CD14-positive monocyte (primary cell): Measurements from ENCODE around the gene DDIAS. TPM values are rescaled to one million over a fixed set of nuclear protein-coding genes. Genes with fewer than 3 reads are reported as not detected.
A peak's percentile ranks its signal among the peaks of the same experiment; 100 is the strongest.

Experiments
- DNase-seq, 3 donors: peaks; one replicate each; pipeline ENCODE4 v3.0.0-alpha.2; 2011 to 2022
- H2AFZ ChIP-seq: 2 replicates; pipeline ENCODE4 v1.6.0; 2012; ENCODE audit warnings: mild to moderate bottlenecking, low read depth, low read length, inconsistent platforms; ENCODE audit not compliant: insufficient read depth, poor library complexity, severe bottlenecking
- H3K27ac ChIP-seq, 2 donors: 1 replicate in 1 of 2; 2 replicates in 1 of 2; pipeline ENCODE4 v1.5.1; 2012 to 2013; ENCODE audit warnings: low read length in 2 of 2, control low read depth in 1 of 2, inconsistent platforms in 1 of 2, low read depth in 1 of 2, mild to moderate bottlenecking in 1 of 2
- H3K27me3 ChIP-seq, 2 donors: one replicate each; pipeline versions ENCODE4 v1.6.0 to v1.6.1; 2011 to 2013; ENCODE audit warnings: low read length in 2 of 2; ENCODE audit not compliant: control insufficient read depth in 2 of 2, insufficient read depth in 2 of 2
- H3K36me3 ChIP-seq, 2 donors: replicated peaks in 1 of 2; 1 replicate in 1 of 2; 2 replicates in 1 of 2; pipeline versions ENCODE4 v1.5.1 to v1.6.1; 2012 to 2013; ENCODE audit warnings: low read length in 2 of 2, control low read depth in 1 of 2, inconsistent platforms in 1 of 2, mild to moderate bottlenecking in 1 of 2; ENCODE audit not compliant: insufficient read depth in 2 of 2, control insufficient read depth in 1 of 2
- H3K4me1 ChIP-seq, 2 donors: 1 replicate in 1 of 2; 2 replicates in 1 of 2; pipeline versions ENCODE4 v1.5.1 to v1.6.1; 2012 to 2013; ENCODE audit warnings: low read length in 2 of 2, control low read depth in 1 of 2, inconsistent platforms in 1 of 2, mild to moderate bottlenecking in 1 of 2, moderate library complexity in 1 of 2; ENCODE audit not compliant: insufficient read depth in 2 of 2, control insufficient read depth in 1 of 2
- H3K4me2 ChIP-seq: replicated peaks from 2 replicates; pipeline ENCODE3; 2012; ENCODE audit warnings: low read length, moderate library complexity, mild to moderate bottlenecking; ENCODE audit not compliant: poor library complexity, severe bottlenecking; ENCODE audit errors: extremely low read depth
- H3K4me3 ChIP-seq, 3 experiments: fragments of 200-600 bp in 1 of 3; sonication (generic) in 1 of 3; replicated peaks in 1 of 3; 1 replicate in 2 of 3; 2 replicates in 1 of 3; pipeline ENCODE4 v1.5.1; 2011 to 2013; ENCODE audit warnings: low read length in 3 of 3, mild to moderate bottlenecking in 3 of 3, control low read depth in 2 of 3, low read depth in 2 of 3, inconsistent platforms in 1 of 3, moderate library complexity in 1 of 3
- H3K79me2 ChIP-seq: 2 replicates; pipeline ENCODE4 v1.6.0; 2012; ENCODE audit warnings: mild to moderate bottlenecking, control low read depth, inconsistent platforms, low read length, moderate library complexity; ENCODE audit not compliant: insufficient read depth
- H3K9ac ChIP-seq: 2 replicates; pipeline ENCODE4 v1.6.0; 2017; ENCODE audit warnings: low read length, mild to moderate bottlenecking; ENCODE audit not compliant: insufficient read depth, poor library complexity, severe bottlenecking
- H3K9me3 ChIP-seq, 2 donors: replicated peaks in 1 of 2; 1 replicate in 1 of 2; 2 replicates in 1 of 2; pipeline versions ENCODE4 v1.5.1 to v1.6.1; 2012 to 2013; ENCODE audit warnings: low read length in 2 of 2, control low read depth in 1 of 2; ENCODE audit not compliant: control insufficient read depth in 1 of 2, insufficient read depth in 1 of 2
- H4K20me1 ChIP-seq: 2 replicates; pipeline ENCODE4 v1.6.0; 2012; ENCODE audit warnings: mild to moderate bottlenecking, low read length, control low read depth, moderate library complexity; ENCODE audit not compliant: insufficient read depth
- H3K27ac Mint-ChIP-seq, 7 donors: one replicate each; pipeline ENCODE4 v1.8.0; 2020; ENCODE audit warnings: mild to moderate bottlenecking in 7 of 7, mixed read lengths in 7 of 7, moderate library complexity in 6 of 7, inconsistent platforms in 2 of 7
- H3K27me3 Mint-ChIP-seq, 3 donors: one replicate each; pipeline ENCODE4 v1.8.0; 2021 to 2022; ENCODE audit warnings: low read depth in 3 of 3, mild to moderate bottlenecking in 3 of 3, mixed read lengths in 3 of 3, moderate library complexity in 3 of 3, inconsistent platforms in 1 of 3
- H3K36me3 Mint-ChIP-seq, 2 donors: one replicate each; pipeline ENCODE4 v1.8.0; 2020; ENCODE audit warnings: mixed read lengths in 2 of 2, inconsistent platforms in 1 of 2, mild to moderate bottlenecking in 1 of 2
- H3K4me1 Mint-ChIP-seq: one replicate; pipeline ENCODE4 v1.8.0; 2020; ENCODE audit warnings: mild to moderate bottlenecking, mixed read lengths
- H3K4me3 Mint-ChIP-seq, 2 donors: one replicate each; pipeline ENCODE4 v1.8.0; 2020; ENCODE audit warnings: mild to moderate bottlenecking in 2 of 2, mixed read lengths in 2 of 2, moderate library complexity in 1 of 2
- H3K9me3 Mint-ChIP-seq, 7 donors: one replicate each; pipeline ENCODE4 v1.8.0; 2020 to 2022; ENCODE audit warnings: mixed read lengths in 7 of 7, mild to moderate bottlenecking in 6 of 7, moderate library complexity in 6 of 7, inconsistent platforms in 2 of 7
- WGBS: methylation state at CpG from one replicate; pipeline ENCODE4 v1.1.5; 2013; ENCODE audit warnings: missing lambda C conversion rate; ENCODE audit not compliant: insufficient coverage; 5-methylcytosine and 5-hydroxymethylcytosine counted together
- intact Hi-C, 2 donors: fragments of 100-400 bp; cut with micrococcal nuclease; formaldehyde crosslinking; loops; one replicate each; pipeline versions ENCODE4 v1.15.0 to v1.15.1; 2023
- polyA plus RNA-seq, 3 donors: library from polyadenylated mRNA; depleted of rRNA in 1 of 3; unstranded in 2 of 3; stranded (reverse) in 1 of 3; fragments of 300-500 nt in 2 of 3; fragments of >200 nt in 1 of 3; fragmentation: Illumina TruSeq in 2 of 3; gene quantifications; 1 replicate in 2 of 3; 2 replicates in 1 of 3; pipeline ENCODE4 v1.2.3, GENCODE V29; 2012 to 2021
- TF ChIP-seq, protein P1 (sequence below): fragments of 200-600 bp; IDR thresholded peaks from one replicate; pipeline ENCODE4 v1.8.0; 2022; ENCODE audit warnings: antibody characterized with exemption, mild to moderate bottlenecking

Gene DDIAS
- polyA plus RNA-seq, 3 donors, result 6.0 to 14.1 (median 13.5) TPM

DNA sequence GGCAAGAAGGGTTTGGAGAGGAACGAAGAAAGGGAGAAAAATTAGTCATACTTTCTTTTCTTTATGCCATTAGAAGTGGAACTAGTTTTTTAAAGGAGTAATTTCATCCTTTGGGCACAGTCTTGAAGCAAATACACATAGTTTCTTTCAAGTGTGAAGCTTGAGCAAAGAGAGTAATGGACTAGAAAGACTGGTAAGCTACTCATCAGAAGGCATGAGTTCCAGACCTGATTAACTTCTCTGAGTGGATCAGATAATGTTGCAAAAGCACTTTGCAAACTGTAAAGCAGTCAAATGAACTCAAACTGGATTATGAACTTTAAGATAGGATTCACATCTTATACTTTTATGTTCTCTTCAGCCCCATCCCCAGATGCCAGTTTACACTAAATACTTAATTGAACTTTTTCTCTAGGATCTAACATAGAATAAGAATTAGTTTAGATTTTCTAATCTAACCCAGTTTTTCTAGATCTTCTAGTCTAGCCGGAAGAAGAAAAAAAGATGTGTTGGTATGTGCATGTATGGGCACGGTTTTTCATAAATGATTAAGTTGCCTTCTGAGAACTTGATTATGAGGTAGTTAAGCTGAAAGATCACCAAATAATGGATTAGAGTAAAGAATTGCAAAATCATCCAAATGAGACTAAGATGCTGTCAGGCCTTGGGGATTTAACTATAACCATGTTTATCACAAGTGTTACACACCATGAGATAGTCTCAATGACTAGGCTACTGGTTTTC is 2.5 kb downstream of the DDIAS start:
- Histone ChIP-seq H4K20me1 (peaks cover 4% of the 10 kb centered on the region), H2AFZ (no peak overlapping the region), H3K27ac (no peak overlapping the region), H3K4me2 (no peak overlapping the region), H3K4me1 (peaks cover 39 to 49% of the 10 kb centered on the region in 2 donors), H3K36me3 (peaks cover 0 to 19% of the 10 kb centered on the region in 2 donors), H3K79me2 (peaks cover 73% of the 10 kb centered on the region), H3K9me3 (no peaks in the 10 kb centered on the region), H3K4me3 (no peak overlapping the region), H3K27me3 (no peaks in the 10 kb centered on the region), H3K9ac (no peak overlapping the region)
- Mint-ChIP-seq H3K27me3 (peaks cover 0 to 2% (median 0%) of the 10 kb centered on the region in 3 donors), H3K4me1 (peaks cover 46% of the 10 kb centered on the region), H3K9me3 (peaks cover 0 to 1% (median 0%) of the 10 kb centered on the region in 7 donors), H3K4me3 (no peak overlapping the region), H3K27ac (peak overlapping the region in 1 of 7 donors; percentile 18), H3K36me3 (peaks cover 18 to 29% of the 10 kb centered on the region in 2 donors)
- WGBS, result no CpG with 5 or more reads among the region's 3 CpGs
- TF ChIP-seq, protein P1, sequence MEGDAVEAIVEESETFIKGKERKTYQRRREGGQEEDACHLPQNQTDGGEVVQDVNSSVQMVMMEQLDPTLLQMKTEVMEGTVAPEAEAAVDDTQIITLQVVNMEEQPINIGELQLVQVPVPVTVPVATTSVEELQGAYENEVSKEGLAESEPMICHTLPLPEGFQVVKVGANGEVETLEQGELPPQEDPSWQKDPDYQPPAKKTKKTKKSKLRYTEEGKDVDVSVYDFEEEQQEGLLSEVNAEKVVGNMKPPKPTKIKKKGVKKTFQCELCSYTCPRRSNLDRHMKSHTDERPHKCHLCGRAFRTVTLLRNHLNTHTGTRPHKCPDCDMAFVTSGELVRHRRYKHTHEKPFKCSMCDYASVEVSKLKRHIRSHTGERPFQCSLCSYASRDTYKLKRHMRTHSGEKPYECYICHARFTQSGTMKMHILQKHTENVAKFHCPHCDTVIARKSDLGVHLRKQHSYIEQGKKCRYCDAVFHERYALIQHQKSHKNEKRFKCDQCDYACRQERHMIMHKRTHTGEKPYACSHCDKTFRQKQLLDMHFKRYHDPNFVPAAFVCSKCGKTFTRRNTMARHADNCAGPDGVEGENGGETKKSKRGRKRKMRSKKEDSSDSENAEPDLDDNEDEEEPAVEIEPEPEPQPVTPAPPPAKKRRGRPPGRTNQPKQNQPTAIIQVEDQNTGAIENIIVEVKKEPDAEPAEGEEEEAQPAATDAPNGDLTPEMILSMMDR, result no peak
- no peak for DNase-seq
- intact Hi-C loops, result loop anchor here (5.0 to 10.0 kb wide), 4 partner anchors 37 to 383 kb away; partner anchors contain the start of genes CCDC90B (in 2 of the 2), PCF11 (in 1 of the 2) and RAB30 (in 1 of the 2)

DNA sequence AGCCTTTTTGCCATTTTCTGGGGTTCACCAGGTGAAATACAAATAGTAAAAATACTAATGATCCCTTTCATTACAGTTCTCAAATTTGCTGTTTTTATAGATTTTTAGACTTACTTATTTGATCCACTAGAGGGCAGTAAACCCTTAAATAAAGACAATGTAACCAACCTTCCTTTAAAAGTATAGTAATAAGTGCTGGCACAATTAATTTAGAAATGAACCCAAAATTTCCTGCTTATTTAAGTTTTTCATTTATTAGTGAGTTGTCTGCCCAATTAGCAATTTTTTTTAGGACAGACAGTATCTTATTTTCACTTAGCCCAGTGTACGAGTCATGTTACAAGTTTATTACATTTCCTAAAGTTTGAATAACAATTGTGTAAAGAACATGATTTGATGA is 4.7 kb downstream of the DDIAS start:
- TF ChIP-seq, protein P1, result peak; percentile 82
- Histone ChIP-seq H2AFZ (no peak overlapping the region), H4K20me1 (no peaks in the 10 kb centered on the region), H3K4me3 (no peak overlapping the region), H3K79me2 (peaks cover 83% of the 10 kb centered on the region), H3K27me3 (no peaks in the 10 kb centered on the region), H3K4me1 (peaks cover 23 to 37% of the 10 kb centered on the region in 2 donors), H3K4me2 (no peak overlapping the region), H3K9ac (no peak overlapping the region), H3K9me3 (no peaks in the 10 kb centered on the region), H3K27ac (peak overlapping the region in 1 of 2 donors; percentile 61), H3K36me3 (peaks cover 1 to 35% of the 10 kb centered on the region in 2 donors)
- Mint-ChIP-seq H3K4me3 (no peak overlapping the region), H3K9me3 (peaks cover 0 to 4% (median 0%) of the 10 kb centered on the region in 7 donors), H3K4me1 (peaks cover 37% of the 10 kb centered on the region), H3K36me3 (peaks cover 27 to 35% of the 10 kb centered on the region in 2 donors), H3K27ac (peak overlapping the region in 5 of 7 donors; percentile 66 to 93 (median 88)), H3K27me3 (peaks cover 0 to 1% (median 0%) of the 10 kb centered on the region in 3 donors)
- intact Hi-C loops, result loop anchor here in 1 of 2 donors (10.0 kb wide), 1 partner anchor 169 kb away; the partner anchor contains the start of gene RAB30
- peak in 2 of 3 donors; percentile 15 to 34 for DNase-seq
- WGBS, result no CpG with 5 or more reads among the region's 1 CpG
